ENCODE data around the gene B3GAT1. TPM values are rescaled to one million over a fixed set of nuclear protein-coding genes. Genes with fewer than 3 reads are reported as not detected.

Gene B3GAT1
- total RNA-seq, 1 experiment from 2014 or later: 34.3 TPM

DNA sequence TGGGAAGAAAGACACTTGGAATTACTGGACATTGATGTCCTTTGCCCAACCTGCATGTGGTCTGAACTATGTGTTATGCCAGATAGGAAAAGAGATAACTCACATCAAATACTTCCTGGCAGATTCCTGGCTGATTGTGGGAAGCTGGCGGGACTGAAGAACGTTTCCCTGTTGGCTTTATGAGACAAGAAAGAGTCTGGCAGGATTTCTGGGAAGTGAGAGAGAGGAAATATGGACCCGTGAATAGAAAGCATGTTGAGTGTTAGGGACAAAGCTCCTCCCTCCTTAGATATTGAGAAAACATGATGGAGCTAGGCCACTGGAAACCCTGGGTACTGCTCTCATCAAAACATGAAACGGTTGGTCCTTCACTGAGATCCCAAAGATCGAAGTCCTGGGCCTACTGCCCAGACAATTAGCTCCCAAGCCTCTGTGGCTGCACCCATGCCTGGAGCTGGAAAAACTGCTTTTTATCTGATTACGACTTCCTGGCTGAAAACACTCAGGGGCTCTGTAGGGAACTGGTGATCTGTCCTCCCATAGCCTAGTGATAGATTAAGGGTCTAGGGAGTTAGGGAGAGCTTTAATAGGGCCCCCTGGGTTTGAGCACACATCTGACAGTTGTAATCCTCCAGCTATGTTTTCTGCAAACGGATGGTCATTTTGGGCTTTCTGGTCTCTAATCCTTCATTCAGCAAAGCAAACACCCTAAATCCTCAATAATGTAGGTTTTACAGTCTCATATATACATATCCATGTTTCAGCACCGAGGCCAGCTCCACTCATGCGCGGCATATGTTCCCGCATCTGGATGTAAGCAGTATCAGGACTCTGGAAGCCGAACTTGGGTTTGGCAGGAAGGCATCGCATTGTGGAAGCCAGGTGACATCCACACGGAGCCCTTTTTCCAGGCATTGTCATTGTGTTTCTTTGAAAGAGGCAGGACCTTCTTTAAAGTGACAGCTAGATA is 6.1 kb upstream of the B3GAT1 start:
- no peaks in the 10 kb centered on the region for H4K20me1 ChIP-seq (ENCODE audit: control insufficient read depth, insufficient read depth, insufficient read length)
- no peaks in the 10 kb centered on the region for H3K79me1 ChIP-seq (ENCODE audit: insufficient read depth, low read depth, low read length, poor library complexity, severe bottlenecking)
- H3K4me1 Mint-ChIP-seq: peaks cover 29 to 34% of the 10 kb centered on the region in 2 experiments
- H4K91ac ChIP-seq (ENCODE audit: insufficient read length, low read depth, low read length): no peak overlapping the region
- H4K5ac ChIP-seq (ENCODE audit: insufficient read length, low read depth, low read length): no peak overlapping the region
- no peak overlapping the region for H2BK15ac ChIP-seq (ENCODE audit: low read depth, low read length)
- no peaks in the 10 kb centered on the region; a peak in 1 of 5 replicates for H3K9me3 Mint-ChIP-seq
- no peaks in the 10 kb centered on the region for H3K79me2 ChIP-seq (ENCODE audit: insufficient read depth, low read length)
- no peak overlapping the region for H3K4me2 ChIP-seq (ENCODE audit: insufficient read depth, insufficient read length, low read length)
- H3K9me3 ChIP-seq (ENCODE audit: control insufficient read depth, low read depth, low read length): no peaks in the 10 kb centered on the region
- no peak overlapping the region for H3K4ac ChIP-seq (ENCODE audit: low read depth, low read length)
- peaks cover 14% of the 10 kb centered on the region; the same call in 1 of the 2 replicates for H3K4me1 ChIP-seq (ENCODE audit: insufficient read depth, low read length)
- H3K27me3 Mint-ChIP-seq (ENCODE audit: low read depth): peaks cover 22% of the 10 kb centered on the region
- H3K14ac ChIP-seq (ENCODE audit: insufficient read depth, low read length): no peak overlapping the region
- no CpG with 5 or more reads among the region's 14 CpGs for WGBS (ENCODE audit: extremely low coverage, insufficient read length, low lambda C conversion rate)
- no peak overlapping the region for H3K18ac ChIP-seq (ENCODE audit: insufficient read length, low read depth, low read length)
- H2BK20ac ChIP-seq (ENCODE audit: low read depth, low read length, poor library complexity, severe bottlenecking): no peak overlapping the region
- no peaks in the 10 kb centered on the region for H3K27me3 ChIP-seq (ENCODE audit: insufficient read depth, low read length)
- no peak overlapping the region for H3K27ac Mint-ChIP-seq
- H3K27ac ChIP-seq (ENCODE audit: insufficient read length, low read depth, low read length): no peak overlapping the region
- no peak overlapping the region for H3T11ph ChIP-seq (ENCODE audit: low read length)
- H2BK120ac ChIP-seq (ENCODE audit: low read depth, low read length, poor library complexity, severe bottlenecking): no peak overlapping the region
- no peak overlapping the region for H2BK12ac ChIP-seq (ENCODE audit: insufficient read length, low read depth, low read length)
- H2AFZ ChIP-seq (ENCODE audit: low read length): no peak overlapping the region
- TF ChIP-seq CTCF (conservative IDR thresholded peaks at IDR 0.05): no peak
- peaks cover 7% of the 10 kb centered on the region for H3K23me2 ChIP-seq (ENCODE audit: insufficient read length, low read depth, low read length, poor library complexity, severe bottlenecking)
- no peak overlapping the region for H3K23ac ChIP-seq (ENCODE audit: insufficient read length, low read depth, low read length)
- H4K8ac ChIP-seq (replicated peaks; ENCODE audit: insufficient read length, low read depth, low read length): no peak overlapping the region
- no peak overlapping the region for H3K4me3 Mint-ChIP-seq
- no peak overlapping the region for H3K56ac ChIP-seq (ENCODE audit: insufficient read length, low read depth, low read length)
- peaks cover 0 to 3% (median 0%) of the 10 kb centered on the region in 3 experiments; a peak in 1 of 7 replicates for H3K36me3 Mint-ChIP-seq (ENCODE audit: insufficient read depth in 1 of 3, low read depth in 3 of 3)
- no peak overlapping the region for H2AK5ac ChIP-seq (ENCODE audit: insufficient read length, low read length)
- no peak overlapping the region for H3K9ac ChIP-seq (ENCODE audit: extremely low read depth, insufficient read length, low read length)
- no peak for DNase-seq
- no peak overlapping the region for H2BK5ac ChIP-seq (ENCODE audit: insufficient read length, low read length)
